ENCODE measurements around the gene RASAL3. TPM values are rescaled to one million over a fixed set of nuclear protein-coding genes. Genes with fewer than 3 reads are reported as not detected.

Gene RASAL3
- total RNA-seq, 1 experiment from 2014 or later, result not detected

DNA sequence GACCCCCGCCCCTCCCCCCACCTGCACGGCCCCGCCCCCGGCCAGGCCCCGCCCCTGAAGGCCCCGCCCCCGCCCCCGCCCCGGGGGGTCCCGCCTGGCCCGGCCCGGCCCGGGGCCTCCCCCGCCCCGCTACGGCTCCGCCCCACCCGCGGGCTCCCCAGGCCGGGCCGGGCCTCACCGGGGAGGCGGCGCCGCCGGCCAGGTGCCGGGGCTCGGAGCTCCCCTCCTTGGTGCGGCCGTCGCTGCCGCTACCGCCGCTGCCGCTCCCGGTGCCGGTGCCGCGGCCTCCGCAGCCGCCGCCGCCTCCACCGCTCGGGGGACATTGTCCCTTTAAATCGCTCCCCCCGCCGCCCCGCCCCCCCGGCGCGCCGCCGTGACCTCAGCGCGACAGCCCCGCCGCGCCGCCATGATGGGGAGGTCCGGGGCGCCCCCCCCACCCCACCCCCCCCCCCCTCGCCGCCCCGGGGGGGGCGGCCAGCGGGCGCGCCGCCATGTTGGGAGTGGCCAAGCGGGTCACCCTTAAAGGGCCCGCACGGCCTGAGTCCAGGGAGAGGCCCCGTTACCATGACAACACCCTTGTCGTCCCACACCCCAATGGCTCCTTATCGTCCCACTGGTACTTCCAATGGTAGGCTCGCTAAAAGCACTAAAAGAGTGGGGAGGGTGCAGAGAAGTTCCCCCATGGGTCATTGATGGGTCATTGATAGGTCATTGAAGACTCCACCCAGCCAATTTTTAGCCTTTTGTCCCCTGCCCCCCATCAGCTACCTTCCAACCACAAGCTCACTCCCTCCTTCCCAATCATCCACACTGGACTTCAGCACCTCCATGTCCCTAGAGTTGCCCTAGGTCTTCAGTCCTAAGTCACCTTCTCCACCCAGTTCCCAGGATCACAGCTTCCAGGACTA lies 14.5 kb downstream of the RASAL3 start, which contains the start of gene WIZ:
Gene WIZ (minus strand): TSS at position 337 of the 908 bp plus-strand sequence. CDS start 1,649 bp downstream, outside the sequence.
- Histone ChIP-seq H3K27me3 (replicated peaks) (peaks cover 7% of the 10 kb centered on the region), H3K4me1 (replicated peaks) (peaks cover 16% of the 10 kb centered on the region), H3K4me3 (peak within 1 kb of the TSS; percentile 46), H3K36me3 (no peaks in the 10 kb centered on the region), H3K27ac (no peak within 1 kb of the TSS), H3K9me3 (replicated peaks) (no peaks in the 10 kb centered on the region)
- peak; percentile 35 to 85 for DNase-seq (ENCODE audit: low read depth in 1 of 2, low spot score in 2 of 2)

DNA sequence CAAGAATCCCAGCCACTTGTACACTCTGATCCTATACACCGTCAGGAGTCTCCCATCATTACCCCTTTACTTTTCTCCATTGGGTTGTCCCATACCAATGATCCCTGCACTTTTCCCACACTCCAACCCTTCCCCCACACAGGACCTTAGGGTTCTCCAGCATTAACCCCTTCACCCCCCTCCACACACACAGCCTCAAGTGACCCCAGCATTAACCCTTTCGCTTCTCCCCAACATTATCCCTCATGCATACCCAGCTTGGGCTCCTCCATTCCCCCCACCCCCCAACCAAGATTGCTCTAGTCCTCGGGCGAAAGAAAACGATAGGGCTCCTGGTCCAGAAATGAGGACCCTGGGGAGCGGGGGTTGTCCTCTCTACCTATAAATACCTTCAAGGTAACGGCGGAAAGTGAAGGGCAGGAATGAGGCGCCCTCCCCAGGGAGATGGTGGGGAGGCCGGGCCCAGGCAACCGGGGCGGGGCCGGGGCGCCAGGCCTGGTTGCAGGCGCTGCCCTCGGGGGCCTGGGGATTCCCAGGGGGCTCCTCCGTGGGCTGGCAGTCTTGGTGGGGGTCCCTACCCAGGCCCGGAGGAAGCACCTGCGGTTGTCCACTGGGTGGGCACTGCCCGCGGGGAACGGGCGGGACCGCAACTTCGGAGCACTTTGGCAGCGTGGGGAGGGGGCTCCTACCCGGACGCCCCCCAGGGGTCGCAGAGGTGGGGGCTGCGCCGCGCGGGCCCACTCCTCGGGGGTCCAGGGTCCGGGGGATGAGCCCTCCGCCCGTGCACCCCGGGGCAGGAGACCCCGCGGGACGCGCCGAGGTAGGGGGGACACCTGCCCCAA lies 15.3 kb downstream of the RASAL3 start:
- no peak overlapping the region for H3K27ac ChIP-seq
- H3K4me3 ChIP-seq, result peak overlapping the region; percentile 46

DNA sequence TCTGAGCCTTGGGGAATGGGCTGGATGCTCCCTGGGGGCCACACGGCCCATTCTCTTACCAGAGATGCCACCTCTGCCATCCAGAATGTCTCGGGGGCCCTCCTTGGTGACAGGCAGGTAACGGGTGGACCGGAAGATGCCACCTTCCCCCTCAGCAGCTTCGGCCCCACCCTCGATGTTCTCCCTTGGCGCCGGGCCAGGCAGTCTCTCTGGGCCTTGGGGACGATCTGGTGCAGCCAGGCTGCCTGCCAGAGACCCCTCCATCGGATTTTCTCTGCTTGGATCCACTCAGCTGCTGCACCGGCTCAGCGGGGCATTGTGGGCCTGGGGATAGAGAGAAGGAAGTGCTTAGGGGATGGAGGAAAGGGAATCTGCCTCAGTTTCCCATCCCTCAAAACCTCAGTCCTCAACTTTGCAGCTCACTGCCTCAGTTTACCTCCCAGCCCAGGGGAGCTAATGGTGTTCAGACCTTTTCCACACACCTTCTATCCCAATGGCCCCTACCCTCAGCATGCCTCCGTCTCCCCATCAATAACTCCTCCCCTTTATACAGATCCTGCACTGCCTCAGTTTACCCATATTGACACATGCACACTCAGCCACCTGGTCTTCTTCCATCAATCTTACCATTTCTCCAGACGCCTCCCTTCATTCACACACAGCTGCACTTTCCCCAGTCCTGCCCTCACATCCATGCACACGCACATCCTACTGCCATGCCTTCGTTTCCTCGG lies 16.1 kb downstream of the RASAL3 start:
- no peaks in the 10 kb centered on the region for H3K36me3 ChIP-seq
- H3K27me3 ChIP-seq (replicated peaks), result peaks cover 7% of the 10 kb centered on the region
- DNase-seq (ENCODE audit: low read depth in 1 of 2, low spot score in 2 of 2), result no peak
- H3K27ac ChIP-seq, result no peak overlapping the region
- peaks cover 16% of the 10 kb centered on the region for H3K4me1 ChIP-seq (replicated peaks)
- H3K9me3 ChIP-seq (replicated peaks), result no peaks in the 10 kb centered on the region
- H3K4me3 ChIP-seq, result no peak overlapping the region

More for the DNA sequence above, 15.3 kb downstream of the RASAL3 start:
- no peaks in the 10 kb centered on the region for H3K36me3 ChIP-seq
- no peak for DNase-seq (ENCODE audit: low read depth in 1 of 2, low spot score in 2 of 2)
- no peaks in the 10 kb centered on the region for H3K9me3 ChIP-seq (replicated peaks)
- peaks cover 16% of the 10 kb centered on the region for H3K4me1 ChIP-seq (replicated peaks)
- peaks cover 7% of the 10 kb centered on the region for H3K27me3 ChIP-seq (replicated peaks)

DNA sequence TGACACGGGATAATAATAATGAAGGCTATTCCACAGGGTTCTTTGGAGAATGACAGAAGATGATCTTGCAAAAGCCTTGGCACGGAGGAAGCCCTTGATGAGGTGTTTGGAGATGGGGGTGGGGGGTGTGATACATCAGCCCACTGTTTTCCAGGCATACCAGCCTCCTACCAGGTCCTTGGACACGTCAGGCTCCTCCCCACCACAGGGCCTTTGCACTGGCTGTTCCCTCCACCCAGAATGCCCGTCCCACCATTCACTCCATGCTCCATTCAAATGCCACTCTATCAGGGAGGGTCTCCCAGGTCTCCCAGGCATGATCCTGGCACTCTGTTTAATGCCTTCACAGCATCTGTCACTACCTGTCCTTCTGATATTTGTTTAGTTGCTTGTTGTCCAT lies 17.3 kb downstream of the RASAL3 start:
- peaks cover 8% of the 10 kb centered on the region for H3K4me1 ChIP-seq (replicated peaks)

DNA sequence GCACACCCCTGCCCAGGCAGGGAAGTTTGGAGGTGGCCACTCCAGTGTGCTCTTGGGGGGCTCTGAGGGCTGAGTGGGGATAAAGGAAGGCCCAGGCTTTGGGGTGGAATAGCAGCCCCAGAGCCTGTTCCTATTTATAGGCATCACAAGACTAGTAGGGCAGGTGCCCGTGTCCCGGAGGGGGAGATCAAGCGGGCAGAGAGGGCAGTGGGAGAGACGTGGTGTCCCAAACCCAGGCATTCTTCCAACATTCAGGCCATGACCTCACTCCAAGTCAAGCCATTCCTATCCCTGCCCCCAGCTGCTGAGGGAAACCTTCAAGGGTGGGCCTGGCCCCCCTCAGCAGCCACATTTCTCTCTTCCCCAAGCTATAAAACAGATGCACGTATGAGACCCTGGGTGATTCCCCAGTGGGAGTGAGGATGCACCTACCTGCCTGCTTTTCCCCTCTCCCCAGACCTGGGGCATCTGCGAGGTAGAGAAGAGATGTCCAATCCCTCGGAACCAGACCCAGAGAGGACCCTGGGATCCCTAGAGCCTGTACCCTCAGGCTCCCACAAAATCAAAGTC lies 18.5 kb downstream of the RASAL3 start:
- H3K9me3 ChIP-seq (replicated peaks), result no peaks in the 10 kb centered on the region
- DNase-seq (ENCODE audit: low read depth in 1 of 2, low spot score in 2 of 2), result no peak
- H3K4me1 ChIP-seq (replicated peaks), result peaks cover 8% of the 10 kb centered on the region
- no peaks in the 10 kb centered on the region for H3K27me3 ChIP-seq (replicated peaks)
- H3K4me3 ChIP-seq, result no peak overlapping the region
- no peak overlapping the region for H3K27ac ChIP-seq
- no peaks in the 10 kb centered on the region for H3K36me3 ChIP-seq

More for the DNA sequence above, 17.3 kb downstream of the RASAL3 start:
- no peak for DNase-seq (ENCODE audit: low read depth in 1 of 2, low spot score in 2 of 2)
- Histone ChIP-seq H3K4me3 (no peak overlapping the region), H3K27me3 (replicated peaks) (no peaks in the 10 kb centered on the region), H3K9me3 (replicated peaks) (no peaks in the 10 kb centered on the region), H3K36me3 (no peaks in the 10 kb centered on the region), H3K27ac (no peak overlapping the region)

DNA sequence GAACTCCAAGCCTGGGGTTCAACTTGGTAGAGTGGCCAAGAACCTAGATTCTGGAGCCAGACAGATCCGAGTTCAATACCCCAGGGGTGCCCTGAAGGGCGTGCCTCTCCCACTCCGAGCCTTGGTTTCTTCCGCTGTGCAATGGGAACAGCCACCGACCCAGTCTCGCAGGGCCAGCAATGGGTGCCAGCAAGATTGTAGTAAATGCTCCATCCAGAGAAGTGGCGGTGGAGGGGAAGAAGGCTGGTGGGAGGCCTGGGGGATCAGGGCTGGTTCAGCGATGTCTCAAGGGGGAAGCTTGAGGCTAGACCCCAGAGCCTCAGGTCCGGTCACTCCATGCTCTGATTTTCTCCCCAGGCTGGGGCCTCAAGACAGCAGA lies 19.1 kb downstream of the RASAL3 start:
- Histone ChIP-seq H3K4me3 (no peak overlapping the region), H3K36me3 (no peaks in the 10 kb centered on the region), H3K27ac (no peak overlapping the region), H3K4me1 (replicated peaks) (peaks cover 8% of the 10 kb centered on the region), H3K9me3 (replicated peaks) (no peaks in the 10 kb centered on the region), H3K27me3 (replicated peaks) (no peaks in the 10 kb centered on the region)
- DNase-seq (ENCODE audit: low read depth in 1 of 2, low spot score in 2 of 2), result no peak

DNA sequence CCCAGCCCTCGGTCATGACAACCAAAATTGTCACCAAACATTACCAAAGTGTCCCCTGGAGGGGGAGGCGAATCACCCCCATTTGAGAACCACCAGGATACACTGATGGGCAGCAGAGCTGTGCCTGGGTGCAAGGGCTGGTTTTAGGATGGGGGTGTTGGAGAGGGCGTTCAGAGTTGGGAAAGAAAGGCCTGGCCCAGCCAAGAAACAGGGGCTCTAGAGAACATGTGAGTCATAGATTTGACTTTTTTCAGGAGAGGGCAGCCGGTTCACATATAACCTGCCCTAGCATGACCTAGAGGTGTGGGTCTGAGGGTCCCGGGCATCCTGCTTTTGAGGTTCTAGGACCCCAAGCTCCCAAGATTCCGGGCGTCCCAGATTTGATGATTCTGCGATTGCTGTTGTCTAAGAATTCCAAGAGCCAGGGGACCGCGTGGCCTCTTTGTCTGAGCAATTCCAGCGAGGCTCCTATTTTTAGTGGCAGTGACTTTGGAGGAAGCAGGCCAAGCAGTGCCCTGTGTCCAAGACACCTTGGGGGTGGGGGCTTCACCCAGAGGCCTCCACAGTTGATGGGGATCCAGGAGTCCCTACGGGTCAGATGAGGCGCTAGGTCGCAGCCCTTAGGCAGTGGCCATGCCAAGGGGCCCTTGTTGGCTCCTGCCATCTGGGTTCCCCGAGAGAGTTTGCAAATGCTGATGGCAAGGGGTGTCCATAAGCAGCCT lies 19.7 kb downstream of the RASAL3 start:
- Histone ChIP-seq H3K36me3 (no peaks in the 10 kb centered on the region), H3K27ac (no peak overlapping the region), H3K4me1 (replicated peaks) (peaks cover 5% of the 10 kb centered on the region)

DNA sequence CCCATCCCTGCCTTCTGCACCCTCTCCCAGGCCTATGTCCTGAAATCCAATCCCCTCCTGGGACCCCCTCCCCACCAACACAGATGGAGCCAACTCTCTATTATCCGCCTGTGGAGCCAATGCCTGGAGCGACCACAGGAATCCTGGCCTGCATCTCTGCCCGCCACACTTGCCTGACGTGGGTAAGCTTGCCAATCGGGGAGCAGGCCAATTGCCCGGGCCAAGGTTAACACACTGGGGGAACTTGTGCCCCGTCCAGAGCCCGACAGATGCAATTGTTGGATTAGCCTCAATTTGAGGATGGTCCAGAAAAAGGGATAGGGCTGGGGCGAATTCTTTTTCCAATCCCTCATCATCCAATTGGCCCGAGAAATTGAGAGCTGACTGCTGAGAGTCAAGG lies 20.5 kb downstream of the RASAL3 start:
- H3K9me3 ChIP-seq (replicated peaks), result no peaks in the 10 kb centered on the region
- DNase-seq (ENCODE audit: low read depth in 1 of 2, low spot score in 2 of 2), result no peak
- no peak overlapping the region for H3K4me3 ChIP-seq

More for the DNA sequence above, 19.7 kb downstream of the RASAL3 start:
- H3K4me3 ChIP-seq, result no peak overlapping the region
- no peaks in the 10 kb centered on the region for H3K9me3 ChIP-seq (replicated peaks)
- H3K27me3 ChIP-seq (replicated peaks), result no peaks in the 10 kb centered on the region
- DNase-seq (ENCODE audit: low read depth in 1 of 2, low spot score in 2 of 2), result no peak

DNA sequence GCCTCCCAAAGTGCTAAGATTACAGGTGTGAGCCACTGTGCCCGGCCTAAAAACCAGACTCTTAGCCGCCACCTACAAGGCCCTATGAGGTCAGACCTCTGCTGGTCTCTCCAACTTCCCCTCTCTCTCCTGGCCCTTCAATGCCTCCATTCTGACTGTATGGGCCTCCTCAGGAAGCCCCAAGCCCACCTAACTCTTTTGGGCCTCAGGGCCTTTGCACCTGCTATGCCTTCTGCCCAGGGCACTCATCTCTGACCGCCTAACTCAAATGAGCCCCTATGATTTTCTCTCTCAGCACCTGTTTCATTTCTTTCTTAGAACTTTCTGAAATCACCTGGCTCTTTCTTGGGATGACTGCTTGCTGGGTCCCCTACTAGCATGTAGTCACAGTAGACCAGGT lies 21.0 kb downstream of the RASAL3 start:
- H3K4me1 ChIP-seq (replicated peaks), result no peaks in the 10 kb centered on the region
- no peaks in the 10 kb centered on the region for H3K9me3 ChIP-seq (replicated peaks)
- no peaks in the 10 kb centered on the region for H3K36me3 ChIP-seq
- no peak for DNase-seq (ENCODE audit: low read depth in 1 of 2, low spot score in 2 of 2)
- H3K27me3 ChIP-seq (replicated peaks), result no peaks in the 10 kb centered on the region
- H3K27ac ChIP-seq, result no peak overlapping the region
- no peak overlapping the region for H3K4me3 ChIP-seq

More for the DNA sequence above, 20.5 kb downstream of the RASAL3 start:
- Histone ChIP-seq H3K27me3 (replicated peaks) (no peaks in the 10 kb centered on the region), H3K27ac (no peak overlapping the region), H3K36me3 (no peaks in the 10 kb centered on the region), H3K4me1 (replicated peaks) (no peaks in the 10 kb centered on the region; the same call in 1 of the 2 replicates)

DNA sequence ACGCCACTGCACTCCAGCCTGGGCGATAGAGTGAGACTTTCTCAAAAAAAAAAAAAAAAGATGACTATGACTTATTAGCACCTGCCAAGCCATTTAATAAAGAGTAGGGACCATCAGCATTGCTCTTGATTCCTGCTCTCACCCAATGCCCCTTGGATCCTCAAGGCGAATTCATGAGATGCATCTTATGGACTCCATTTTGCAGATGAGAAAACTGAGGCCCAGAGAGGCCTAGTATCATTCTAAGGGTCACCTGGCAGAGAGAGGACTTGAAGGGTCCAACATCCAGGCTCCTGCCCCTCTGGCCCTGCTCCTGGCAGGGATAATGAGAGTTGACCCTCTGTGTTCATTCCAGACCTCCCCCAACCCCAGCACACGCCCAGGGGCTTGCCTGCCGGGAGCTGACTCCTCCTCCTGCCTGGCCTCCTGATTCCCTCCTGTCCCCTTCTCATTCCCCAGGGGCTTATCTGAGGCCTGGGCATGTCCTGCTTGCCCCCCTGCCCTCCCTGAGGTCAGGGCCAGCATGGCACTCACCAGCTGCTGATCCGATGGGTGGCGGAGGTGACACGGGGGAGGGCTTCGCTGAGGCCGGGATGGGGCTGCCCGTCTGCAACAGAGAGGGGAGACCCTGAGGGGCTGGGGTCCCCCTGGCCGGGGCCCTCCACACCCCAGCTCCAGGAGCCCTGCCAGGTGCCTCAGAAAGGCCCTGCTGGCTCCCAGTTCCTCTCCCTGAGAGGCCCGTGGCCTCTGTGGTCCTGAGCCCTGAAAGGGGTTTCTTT lies 22.0 kb downstream of the RASAL3 start:
- no peak overlapping the region for H3K4me3 ChIP-seq
- no peak overlapping the region for H3K27ac ChIP-seq
- no peaks in the 10 kb centered on the region for H3K9me3 ChIP-seq (replicated peaks)
- no peaks in the 10 kb centered on the region for H3K4me1 ChIP-seq (replicated peaks)
- no peak for DNase-seq (ENCODE audit: low read depth in 1 of 2, low spot score in 2 of 2)
- H3K27me3 ChIP-seq (replicated peaks), result no peaks in the 10 kb centered on the region
- no peaks in the 10 kb centered on the region for H3K36me3 ChIP-seq

DNA sequence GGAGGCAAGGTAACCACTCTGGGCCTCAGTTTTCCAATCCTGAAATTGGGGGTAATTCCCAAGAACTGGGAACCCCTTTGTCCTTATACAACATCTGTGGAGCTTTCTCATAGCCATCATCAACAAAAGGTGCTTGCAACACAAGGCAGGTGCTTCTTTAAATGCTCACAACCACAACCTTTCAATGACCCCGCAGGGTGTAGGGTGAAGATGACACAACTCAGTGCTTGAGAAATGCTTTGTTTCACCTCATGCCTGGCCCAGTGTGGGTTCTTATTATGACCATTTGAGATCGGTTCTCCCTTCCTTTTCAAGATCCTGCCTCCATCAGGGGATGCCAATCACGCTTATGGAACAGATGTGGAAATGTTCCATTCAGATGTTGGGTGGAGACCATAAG lies 23.0 kb downstream of the RASAL3 start:
- Histone ChIP-seq H3K4me3 (no peak overlapping the region), H3K27me3 (replicated peaks) (no peaks in the 10 kb centered on the region), H3K4me1 (replicated peaks) (no peaks in the 10 kb centered on the region), H3K27ac (no peak overlapping the region), H3K36me3 (no peaks in the 10 kb centered on the region), H3K9me3 (replicated peaks) (no peaks in the 10 kb centered on the region)
- DNase-seq (ENCODE audit: low read depth in 1 of 2, low spot score in 2 of 2), result no peak

Data from SJSA1 (cell line).